Raji (cell line): ENCODE data around the gene VAT1L.

Source experiments
- POLR2A ChIP-seq: IDR thresholded peaks from 2 replicates; pipeline ENCODE4 v1.6.1; 2011; ENCODE audit warnings: low read depth, low read length, control low read depth; ENCODE audit not compliant: insufficient read depth

The VAT1L gene

GRCh38 chr16:77919761-77920415 lies 131.5 kb downstream of the VAT1L start:
- no peak for TF ChIP-seq POLR2A

GRCh38 chr16:77920984-77921383 lies 132.6 kb downstream of the VAT1L start:
- no peak for TF ChIP-seq POLR2A

GRCh38 chr16:77922228-77922754 lies 133.9 kb downstream of the VAT1L start:
- TF ChIP-seq POLR2A = no peak

- no peak for TF ChIP-seq POLR2A
These were observed 137.2 kb downstream of the VAT1L start for GRCh38 chr16:77925531-77925930.

GRCh38 chr16:77928096-77928495 lies 139.7 kb downstream of the VAT1L start:
- no peak for TF ChIP-seq POLR2A

GRCh38 chr16:77929004-77929403 lies 140.6 kb downstream of the VAT1L start:
- TF ChIP-seq POLR2A = no peak

GRCh38 chr16:77931058-77931457 lies 142.7 kb downstream of the VAT1L start:
- no peak for TF ChIP-seq POLR2A

- TF ChIP-seq POLR2A = no peak
These were observed 149.2 kb downstream of the VAT1L start for GRCh38 chr16:77937473-77938149.

- no peak for TF ChIP-seq POLR2A
These were observed 150.5 kb downstream of the VAT1L start for GRCh38 chr16:77938913-77939312.

GRCh38 chr16:77939968-77940367 lies 151.6 kb downstream of the VAT1L start:
- TF ChIP-seq POLR2A = no peak

GRCh38 chr16:77943801-77944200 lies 155.4 kb downstream of the VAT1L start:
- no peak for TF ChIP-seq POLR2A

GRCh38 chr16:77944631-77945030 lies 156.3 kb downstream of the VAT1L start:
- TF ChIP-seq POLR2A = no peak

GRCh38 chr16:77945126-77945525 lies 156.8 kb downstream of the VAT1L start:
- no peak for TF ChIP-seq POLR2A

GRCh38 chr16:77946823-77947222 lies 158.5 kb downstream of the VAT1L start:
- TF ChIP-seq POLR2A = no peak

GRCh38 chr16:77948835-77949234 lies 160.5 kb downstream of the VAT1L start:
- TF ChIP-seq POLR2A = no peak

- TF ChIP-seq POLR2A = no peak
These were observed 161.1 kb downstream of the VAT1L start for GRCh38 chr16:77949445-77949844.
